GM12878 (cell line): ENCODE results near the gene FGD6. TPM values are rescaled to one million over a fixed set of nuclear protein-coding genes. Genes with fewer than 3 reads are reported as not detected.

ENCODE experiments used
- ATAC-seq: fragments of 200-7000 bp; cut with Tn5 transposase; 3 replicates; pipeline ENCODE4 v1.9.1; 2020; ENCODE audit warnings: mild to moderate bottlenecking, moderate library complexity
- BruUV-seq: library from RNA; stranded (reverse); fragments of 400-500 nt; replicated peaks from 2 replicates; lab custom pipeline; 2021; lab: Mats Ljungman, UMichigan
- CTCF ChIA-PET: fragments of 300-600 bp; sonication (Branson Sonifier 250); formaldehyde crosslinking; extraction: SDS; loops from one replicate; lab custom pipeline; 2021; ENCODE audit warnings: inconsistent platforms; lab: Yijun Ruan, JAX
- POLR2A ChIA-PET: fragments of 350-600 bp; formaldehyde crosslinking; extraction: SDS; loops from one replicate; lab custom pipeline; 2021; ENCODE audit warnings: inconsistent platforms; lab: Charles Lee
- RAD21 ChIA-PET: fragments of 300-600 bp; sonication (Branson Sonifier 250); formaldehyde crosslinking; loops from one replicate; lab custom pipeline; 2023; ENCODE audit warnings: antibody characterized with exemption; ENCODE audit not compliant: unreplicated experiment; lab: Charles Lee
- SMC1A ChIA-PET: fragments of 300-600 bp; sonication (Branson Sonifier 250); formaldehyde crosslinking; loops from one replicate; lab custom pipeline; 2023; ENCODE audit not compliant: unreplicated experiment, uncharacterized antibody; lab: Charles Lee
- DNase-seq: peaks from one replicate; pipeline ENCODE4 v3.0.0-alpha.2; 2011; ENCODE audit warnings: low read depth, low spot score
- FAIRE-seq: peaks from 3 replicates; lab custom pipeline; 2011; peaks lifted over from hg19 to GRCh38; lab: Jason Lieb, UNC
- H2AFZ ChIP-seq: 2 replicates; pipeline ENCODE4 v1.6.0; 2011; ENCODE audit warnings: low read depth, low read length, control low read depth; ENCODE audit not compliant: control insufficient read depth
- H3K27ac ChIP-seq: 2 replicates; pipeline ENCODE4 v1.5.1; 2011; ENCODE audit warnings: control low read depth; ENCODE audit not compliant: control insufficient read depth, insufficient read depth
- H3K27me3 ChIP-seq, 2 experiments: replicated peaks in 1 of 2; 2 replicates each; pipeline versions ENCODE4 v1.6.0 to v1.6.1; 2011; ENCODE audit warnings: low read length in 1 of 2; ENCODE audit not compliant: control insufficient read depth in 2 of 2, insufficient read depth in 2 of 2
- H3K36me3 ChIP-seq, 2 experiments: 2 replicates each; pipeline ENCODE4 v1.5.1; 2011; ENCODE audit warnings: low read length in 1 of 2; ENCODE audit not compliant: control insufficient read depth in 2 of 2, insufficient read depth in 2 of 2
- H3K4me1 ChIP-seq: 2 replicates; pipeline ENCODE4 v1.6.1; 2011; ENCODE audit warnings: mild to moderate bottlenecking, low read length, moderate library complexity, mixed read lengths; ENCODE audit not compliant: control insufficient read depth, insufficient read depth
- H3K4me2 ChIP-seq: 2 replicates; pipeline ENCODE4 v1.6.0; 2011; ENCODE audit warnings: control low read depth; ENCODE audit not compliant: control insufficient read depth, insufficient read depth
- H3K4me3 ChIP-seq: fragments of 200-600 bp; sonication (generic); 2 replicates; pipeline ENCODE4 v1.5.1; 2016
- H3K79me2 ChIP-seq: 2 replicates; pipeline ENCODE4 v1.6.0; 2011; ENCODE audit warnings: low read length; ENCODE audit not compliant: control insufficient read depth, insufficient read depth
- H3K9ac ChIP-seq: 2 replicates; pipeline ENCODE4 v1.8.0; 2011; ENCODE audit warnings: low read length, control low read depth, mixed read lengths; ENCODE audit not compliant: control insufficient read depth, insufficient read depth
- H3K9me3 ChIP-seq: replicated peaks from 3 replicates; pipeline ENCODE4 v1.5.1; 2011; ENCODE audit warnings: mild to moderate bottlenecking, low read length; ENCODE audit not compliant: control insufficient read depth, insufficient read depth
- H4K20me1 ChIP-seq: 2 replicates; pipeline ENCODE4 v1.6.0; 2011; ENCODE audit not compliant: control insufficient read depth, insufficient read depth
- BCL11A ChIP-seq: IDR thresholded peaks from 2 replicates; pipeline ENCODE4 v1.6.1; 2011; ENCODE audit warnings: low read depth, low read length
- CHD2 ChIP-seq: IDR thresholded peaks from 2 replicates; pipeline ENCODE4 v1.6.1; 2011; ENCODE audit warnings: low read depth, low read length, improper control_type of control experiment, borderline replicate concordance
- DPF2 ChIP-seq: fragments of 450-650 bp; IDR thresholded peaks from 2 replicates; pipeline ENCODE4 v1.6.1; 2017; ENCODE audit warnings: mild to moderate bottlenecking
- GABPA ChIP-seq: IDR thresholded peaks from 2 replicates; pipeline ENCODE4 v1.6.1; 2014; ENCODE audit warnings: antibody characterized with exemption, low read depth, mild to moderate bottlenecking, inconsistent platforms
- KAT2A ChIP-seq: conservative IDR thresholded peaks from 2 replicates; pipeline ENCODE4 v1.6.1; 2011; ENCODE audit warnings: low read depth, low read length; ENCODE audit not compliant: control insufficient read depth
- KLF5 ChIP-seq: fragments of 450-650 bp; IDR thresholded peaks from 2 replicates; pipeline ENCODE4 v1.6.1; 2014; ENCODE audit warnings: mild to moderate bottlenecking; ENCODE audit not compliant: partially characterized antibody
- NFIC ChIP-seq: IDR thresholded peaks from 2 replicates; pipeline ENCODE4 v1.6.1; 2012; ENCODE audit warnings: low read depth, mild to moderate bottlenecking, inconsistent platforms, low read length, moderate library complexity
- PAX5 ChIP-seq: IDR thresholded peaks from 2 replicates; pipeline ENCODE4 v1.6.1; 2011; ENCODE audit warnings: low read depth, low read length, borderline replicate concordance
- POU2F2 ChIP-seq: IDR thresholded peaks from 3 replicates; pipeline ENCODE4 v1.6.1; 2011; ENCODE audit warnings: low read depth, mild to moderate bottlenecking, low read length, borderline replicate concordance
- RELA ChIP-seq: fragments of 450-650 bp; IDR thresholded peaks from 2 replicates; pipeline ENCODE4 v1.8.0; 2014; ENCODE audit warnings: borderline replicate concordance; ENCODE audit not compliant: partially characterized antibody
- SUZ12 ChIP-seq: fragments of 200-600 bp; sonication (generic); IDR thresholded peaks from one replicate; pipeline ENCODE4 v1.6.1; 2018; ENCODE audit warnings: antibody characterized with exemption, mild to moderate bottlenecking; ENCODE audit not compliant: unreplicated experiment
- TCF7 ChIP-seq: IDR thresholded peaks from 2 replicates; pipeline ENCODE4 v1.6.1; 2014; ENCODE audit warnings: antibody characterized with exemption, borderline replicate concordance
- ZNF207 ChIP-seq: fragments of 450-650 bp; IDR thresholded peaks from 2 replicates; pipeline ENCODE4 v1.6.1; 2014; ENCODE audit warnings: antibody characterized with exemption, mild to moderate bottlenecking, borderline replicate concordance
- WGBS: methylation state at CpG from one replicate; pipeline ENCODE4 v1.1.6; 2016; ENCODE audit warnings: low lambda C conversion rate; ENCODE audit not compliant: insufficient replicate concordance, insufficient coverage; ENCODE audit errors: missing lambda C conversion rate; 5-methylcytosine and 5-hydroxymethylcytosine counted together
- in situ Hi-C: fragments of 300-500 bp; cut with MboI; formaldehyde crosslinking; loops from 9 replicates; pipeline ENCODE4 v1.14.3; 2018; ENCODE audit warnings: mixed read lengths
- intact Hi-C: fragments of 100-400 bp; cut with micrococcal nuclease; formaldehyde crosslinking; loops from one replicate; pipeline ENCODE4 v1.14.2; 2022; ENCODE audit not compliant: unreplicated experiment
- polyA plus RNA-seq, 11 experiments: library from polyadenylated mRNA; depleted of rRNA in 4 of 11; unstranded in 6 of 11; stranded (reverse) in 5 of 11; fragments of >200 nt; fragmentation: Nextera tagmentation in 4 of 11; fragmentation: Illumina TruSeq in 1 of 11; extraction: Ambion mirVana in 4 of 11; extraction: Trizol in 1 of 11; gene quantifications; 1 replicate in 1 of 11; 2 replicates in 10 of 11; pipeline versions ENCODE4 v1.2.1 to v1.2.3, GENCODE V29; 2011 to 2016; ENCODE audit warnings: inconsistent platforms in 2 of 11, missing spikeins in 2 of 11, low read depth in 1 of 11
- total RNA-seq, 4 experiments: library from RNA; depleted of rRNA in 3 of 4; stranded (reverse); fragments of >200 nt in 3 of 4; fragmentation: Illumina TruSeq in 1 of 4; extraction: Trizol in 1 of 4; gene quantifications; 2 replicates each; pipeline versions ENCODE4 v1.2.1 to v1.2.3, GENCODE V29; 2013 to 2021
- TF ChIP-seq, protein P1 (sequence below): fragments of 450-650 bp; IDR thresholded peaks from 2 replicates; pipeline ENCODE4 v1.6.1; 2017; ENCODE audit warnings: low read depth, mild to moderate bottlenecking, moderate library complexity
- TF ChIP-seq, protein P2 (sequence below): fragments of 450-650 bp; IDR thresholded peaks from 2 replicates; pipeline ENCODE4 v1.6.1; 2017; ENCODE audit warnings: mild to moderate bottlenecking, low read depth, inconsistent platforms; ENCODE audit not compliant: poor library complexity, severe bottlenecking

The FGD6 gene
- total and polyA plus RNA-seq, 10 of the 15 experiments (the other 5 are each of a cell fraction or from before 2014, with no cell fraction given): 2.4 to 15.5 (median 8.9) TPM

- 71% methylated on average over 2 of the region's 2 CpGs for WGBS
- ATAC-seq (no peak), FAIRE-seq (no peak), DNase-seq (no peak)
- CTCF ChIA-PET: interaction anchor here (0.8 to 1.3 kb wide), 5 partner anchors 8 to 383 kb away, joined by 3 to 4 read pairs (median 3); partner anchors contain the start of gene VEZT
- no peaks in the 10 kb centered on the region for H4K20me1 ChIP-seq
- H2AFZ ChIP-seq: no peak overlapping the region
- SMC1A ChIA-PET: interaction anchor here (1.1 to 1.3 kb wide), 2 partner anchors 14 to 36 kb away, joined by 3 to 4 read pairs; no protein-coding TSS in a partner anchor
- BruUV-seq: no TSS peak
- no peaks in the 10 kb centered on the region for H3K27me3 ChIP-seq
- no peak overlapping the region for H3K4me2 ChIP-seq
- RAD21 ChIA-PET: no interaction called here
- no peak overlapping the region for H3K4me3 ChIP-seq
- H3K9me3 ChIP-seq: no peaks in the 10 kb centered on the region
- H3K27ac ChIP-seq: no peak overlapping the region
- in situ Hi-C loops: no loop called here
- TF ChIP-seq PAX5 (no peak), TCF7 (no peak), ZNF207 (no peak), GABPA (no peak), DPF2 (no peak)
- TF ChIP-seq, protein P1, sequence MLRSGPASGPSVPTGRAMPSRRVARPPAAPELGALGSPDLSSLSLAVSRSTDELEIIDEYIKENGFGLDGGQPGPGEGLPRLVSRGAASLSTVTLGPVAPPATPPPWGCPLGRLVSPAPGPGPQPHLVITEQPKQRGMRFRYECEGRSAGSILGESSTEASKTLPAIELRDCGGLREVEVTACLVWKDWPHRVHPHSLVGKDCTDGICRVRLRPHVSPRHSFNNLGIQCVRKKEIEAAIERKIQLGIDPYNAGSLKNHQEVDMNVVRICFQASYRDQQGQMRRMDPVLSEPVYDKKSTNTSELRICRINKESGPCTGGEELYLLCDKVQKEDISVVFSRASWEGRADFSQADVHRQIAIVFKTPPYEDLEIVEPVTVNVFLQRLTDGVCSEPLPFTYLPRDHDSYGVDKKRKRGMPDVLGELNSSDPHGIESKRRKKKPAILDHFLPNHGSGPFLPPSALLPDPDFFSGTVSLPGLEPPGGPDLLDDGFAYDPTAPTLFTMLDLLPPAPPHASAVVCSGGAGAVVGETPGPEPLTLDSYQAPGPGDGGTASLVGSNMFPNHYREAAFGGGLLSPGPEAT: no peak
- no peaks in the 10 kb centered on the region for H3K4me1 ChIP-seq
- intact Hi-C loops: no loop called here
- H3K36me3 ChIP-seq: no peaks in the 10 kb centered on the region
- no peaks in the 10 kb centered on the region for H3K79me2 ChIP-seq
- no peak overlapping the region for H3K9ac ChIP-seq
- POLR2A ChIA-PET: no interaction called here
These were observed 65.4 kb downstream of the FGD6 start for GRCh38 chr12:95151821-95152220.

GRCh38 chr12:95151406-95151805 is 65.9 kb downstream of the FGD6 start:
- Histone ChIP-seq H3K79me2 (no peaks in the 10 kb centered on the region), H3K9me3 (no peaks in the 10 kb centered on the region), H3K9ac (no peak overlapping the region), H3K4me1 (no peaks in the 10 kb centered on the region), H3K27me3 (no peaks in the 10 kb centered on the region), H3K4me2 (no peak overlapping the region), H4K20me1 (no peaks in the 10 kb centered on the region), H3K36me3 (no peaks in the 10 kb centered on the region), H3K27ac (no peak overlapping the region), H2AFZ (no peak overlapping the region), H3K4me3 (no peak overlapping the region)
- DNase-seq (no peak), ATAC-seq (no peak), FAIRE-seq (no peak)
- ChIA-PET RAD21 (no interaction called here), CTCF (interaction anchor here (1.3 kb wide), 1 partner anchor 51 kb away, joined by 3 read pairs; no protein-coding TSS in a partner anchor), POLR2A (interaction anchor here (0.6 kb wide), 1 partner anchor 146 kb away, joined by 3 read pairs; no protein-coding TSS in a partner anchor), SMC1A (interaction anchor here (1.0 kb wide), 1 partner anchor 12 kb away, joined by 3 read pairs; no protein-coding TSS in a partner anchor)
- no TSS peak for BruUV-seq
- in situ Hi-C loops: no loop called here
- 95% methylated on average over 2 of the region's 2 CpGs for WGBS
- intact Hi-C loops: no loop called here
- TF ChIP-seq, protein P2, sequence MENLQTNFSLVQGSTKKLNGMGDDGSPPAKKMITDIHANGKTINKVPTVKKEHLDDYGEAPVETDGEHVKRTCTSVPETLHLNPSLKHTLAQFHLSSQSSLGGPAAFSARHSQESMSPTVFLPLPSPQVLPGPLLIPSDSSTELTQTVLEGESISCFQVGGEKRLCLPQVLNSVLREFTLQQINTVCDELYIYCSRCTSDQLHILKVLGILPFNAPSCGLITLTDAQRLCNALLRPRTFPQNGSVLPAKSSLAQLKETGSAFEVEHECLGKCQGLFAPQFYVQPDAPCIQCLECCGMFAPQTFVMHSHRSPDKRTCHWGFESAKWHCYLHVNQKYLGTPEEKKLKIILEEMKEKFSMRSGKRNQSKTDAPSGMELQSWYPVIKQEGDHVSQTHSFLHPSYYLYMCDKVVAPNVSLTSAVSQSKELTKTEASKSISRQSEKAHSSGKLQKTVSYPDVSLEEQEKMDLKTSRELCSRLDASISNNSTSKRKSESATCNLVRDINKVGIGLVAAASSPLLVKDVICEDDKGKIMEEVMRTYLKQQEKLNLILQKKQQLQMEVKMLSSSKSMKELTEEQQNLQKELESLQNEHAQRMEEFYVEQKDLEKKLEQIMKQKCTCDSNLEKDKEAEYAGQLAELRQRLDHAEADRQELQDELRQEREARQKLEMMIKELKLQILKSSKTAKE: no peak
- TF ChIP-seq RELA: no peak
- no peak for TF ChIP-seq SUZ12
- TF ChIP-seq KAT2A: no peak
- no peak for TF ChIP-seq KLF5
- no peak for TF ChIP-seq PAX5
- no peak for TF ChIP-seq POU2F2
- TF ChIP-seq NFIC: no peak
- no peak for TF ChIP-seq BCL11A
- no peak for TF ChIP-seq CHD2
